GM21723 (cell line): ENCODE measurements around the gene ABI3BP.

Source experiments
- ATAC-seq: cut with Tn5 transposase; IDR thresholded peaks from one replicate; pipeline ENCODE4 v1.9.1; 2021; ENCODE audit warnings: mild to moderate bottlenecking, moderate library complexity; ENCODE audit not compliant: unreplicated experiment

ABI3BP gene

DNA sequence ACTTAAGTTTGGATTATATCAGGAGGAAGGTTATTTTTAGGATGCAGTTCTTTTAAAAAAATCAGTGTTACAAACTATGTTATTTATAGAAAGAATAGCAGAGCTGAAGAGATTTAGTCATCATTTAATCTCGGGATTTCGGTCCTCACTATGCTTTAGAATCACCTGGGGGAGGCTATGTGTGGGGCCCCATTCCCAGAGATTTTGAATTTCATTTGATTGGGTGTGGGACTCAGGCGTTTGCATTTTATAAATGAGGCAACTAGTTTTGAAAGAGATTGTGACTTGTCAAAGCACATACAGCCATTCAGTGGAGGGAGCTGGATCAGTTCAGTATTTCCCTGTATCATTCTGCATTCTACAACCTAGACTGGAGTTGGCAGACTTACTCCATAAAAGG is 247.1 kb downstream of the ABI3BP start:
- no peak for ATAC-seq

DNA sequence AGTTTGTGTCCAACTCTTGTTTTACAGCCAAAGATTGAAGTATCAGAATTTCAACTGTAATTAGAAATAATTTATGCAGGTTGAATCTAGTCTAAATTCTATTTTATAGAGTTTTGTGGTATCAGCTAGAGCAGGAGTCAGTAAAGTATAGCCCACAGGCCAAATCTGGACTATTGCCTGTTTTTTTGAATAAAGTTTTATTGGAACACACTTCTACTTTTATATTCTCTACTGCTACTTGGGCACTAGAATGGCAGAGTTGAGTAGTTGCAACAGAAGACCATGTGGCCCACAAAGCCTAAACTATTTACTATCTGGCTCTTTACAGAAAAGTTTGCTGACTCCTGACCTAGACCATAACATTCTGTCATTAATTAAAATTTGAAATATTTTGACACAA is 247.6 kb downstream of the ABI3BP start:
- no peak for ATAC-seq

DNA sequence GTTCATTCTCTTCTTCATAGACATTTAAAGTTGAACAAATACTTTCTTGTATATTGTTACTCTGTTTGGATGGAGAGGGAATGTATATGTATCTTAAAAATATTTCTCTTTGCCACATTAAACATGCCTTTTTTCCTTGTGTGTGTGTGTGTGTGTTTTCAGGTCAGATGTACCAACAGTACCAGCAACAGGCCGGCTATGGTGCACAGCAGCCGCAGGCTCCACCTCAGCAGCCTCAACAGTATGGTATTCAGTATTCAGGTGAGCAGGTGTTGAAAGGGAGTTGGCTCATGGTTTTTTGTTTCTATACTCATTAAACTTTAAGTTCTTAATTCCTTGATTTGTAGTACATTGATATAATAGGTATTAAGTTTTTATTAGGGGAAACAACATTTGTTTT is 248.6 kb downstream of the ABI3BP start:
- no peak for ATAC-seq

DNA sequence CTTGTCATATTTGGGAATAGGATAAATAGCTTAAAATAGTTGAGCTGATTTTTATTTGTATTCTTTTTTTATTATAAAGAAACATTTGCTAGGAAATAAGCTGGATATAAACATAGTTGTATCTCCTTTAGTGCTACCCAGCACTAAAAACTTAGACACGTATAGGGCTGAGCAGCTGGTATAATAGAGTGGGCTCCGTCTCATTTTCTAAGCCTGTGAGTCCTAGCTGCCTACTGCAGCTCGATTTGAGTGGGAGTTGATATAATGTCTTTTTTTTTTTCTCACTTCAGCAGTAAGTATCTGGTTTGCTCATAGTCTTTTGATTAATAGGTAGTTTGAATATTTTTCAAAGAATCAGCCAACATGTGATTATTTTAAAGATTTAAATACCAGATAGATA is 249.7 kb downstream of the ABI3BP start:
- no peak for ATAC-seq

DNA sequence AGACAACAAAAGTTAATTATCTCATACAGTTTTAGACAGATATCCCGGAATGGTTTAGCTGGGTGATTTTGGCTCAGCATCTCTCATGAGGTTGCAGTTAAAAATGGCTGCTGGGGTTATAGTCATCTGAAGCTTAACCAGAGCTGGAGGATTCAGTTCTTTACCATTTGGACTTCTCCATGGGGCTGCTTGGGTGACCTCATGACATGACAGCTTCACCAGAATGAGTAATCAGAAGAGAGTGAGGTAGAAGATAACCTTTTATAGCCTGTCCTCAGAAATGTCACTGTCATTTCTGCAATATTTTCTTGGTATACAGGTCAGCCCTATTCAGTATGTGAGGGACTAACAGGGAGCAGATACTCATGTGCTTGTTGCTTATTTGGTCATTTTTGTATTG is 253.0 kb downstream of the ABI3BP start:
- ATAC-seq: no peak

DNA sequence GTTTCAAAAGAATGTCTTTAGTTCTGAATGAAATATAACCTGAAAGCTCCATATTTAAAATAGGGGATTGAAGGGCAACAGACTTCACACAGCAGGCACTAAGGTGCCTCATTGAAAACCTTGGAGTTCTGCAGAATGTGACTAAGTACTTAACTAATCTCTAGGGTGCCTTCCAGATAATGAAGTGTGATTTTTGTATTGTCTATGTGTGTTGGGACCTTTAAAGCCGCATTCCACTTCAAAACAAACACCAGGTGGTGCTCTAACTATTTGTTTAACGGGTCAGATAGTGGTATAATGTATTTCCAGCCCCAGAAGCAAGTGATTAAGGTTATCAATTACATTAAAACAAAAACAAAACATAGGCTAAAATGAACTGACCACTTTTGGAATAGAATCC is 255.9 kb downstream of the ABI3BP start:
- ATAC-seq: no peak

DNA sequence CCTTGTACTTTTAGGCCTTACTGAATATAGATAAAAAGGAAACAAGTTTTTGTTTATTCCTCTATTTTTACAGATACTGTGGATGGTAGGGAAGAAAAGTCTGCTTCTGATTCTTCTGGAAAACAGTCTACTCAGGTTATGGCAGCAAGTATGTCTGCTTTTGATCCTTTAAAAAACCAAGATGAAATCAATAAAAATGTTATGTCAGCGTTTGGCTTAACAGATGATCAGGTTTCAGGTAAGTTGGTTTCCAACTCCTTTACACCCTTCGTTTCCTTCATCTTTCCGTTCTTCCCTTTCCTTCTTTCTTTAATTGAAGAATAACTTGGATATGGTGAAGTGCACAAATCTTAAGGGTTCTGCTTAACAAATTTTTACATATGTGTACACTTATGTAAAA is 260.8 kb downstream of the ABI3BP start:
- ATAC-seq: no peak

DNA sequence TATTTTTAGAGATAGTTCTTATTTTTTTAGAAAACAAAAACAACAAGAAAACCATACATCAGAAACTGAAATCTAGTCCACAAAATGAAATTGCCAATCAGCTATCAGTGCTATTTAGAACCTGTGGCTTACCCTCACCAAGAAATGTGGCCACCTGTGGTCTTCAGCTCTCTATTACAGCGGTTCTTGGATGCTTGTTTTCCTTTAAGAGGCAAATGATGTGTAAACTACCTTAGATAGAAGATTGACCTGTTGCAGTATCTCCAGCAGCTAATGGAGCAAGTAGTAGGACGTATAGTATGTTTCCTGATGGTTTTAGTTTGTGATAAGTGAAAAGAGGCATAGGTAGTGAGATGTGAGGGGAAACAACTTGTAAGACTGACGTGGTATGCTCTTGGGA is 262.7 kb downstream of the ABI3BP start:
- peak; percentile 57 for ATAC-seq

DNA sequence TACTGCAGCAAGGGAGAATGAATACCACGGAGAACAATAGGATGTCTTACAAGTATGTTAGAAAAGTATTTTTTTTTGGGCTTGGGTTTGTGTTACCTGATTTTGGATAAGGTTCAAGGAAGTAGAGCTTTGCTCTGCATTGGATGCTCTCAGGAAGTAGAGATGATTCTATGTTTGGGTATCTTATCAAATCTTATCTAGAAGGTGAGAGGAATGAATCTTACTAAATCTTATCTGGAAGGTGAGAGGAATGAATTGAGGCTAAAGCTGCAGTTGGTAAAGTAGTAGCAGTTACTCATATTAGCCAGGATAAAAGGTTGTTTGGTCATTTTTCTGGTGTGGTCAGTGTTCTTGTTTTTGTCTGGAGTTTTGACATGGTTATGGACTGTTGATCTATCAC is 266.5 kb downstream of the ABI3BP start:
- ATAC-seq: no peak

DNA sequence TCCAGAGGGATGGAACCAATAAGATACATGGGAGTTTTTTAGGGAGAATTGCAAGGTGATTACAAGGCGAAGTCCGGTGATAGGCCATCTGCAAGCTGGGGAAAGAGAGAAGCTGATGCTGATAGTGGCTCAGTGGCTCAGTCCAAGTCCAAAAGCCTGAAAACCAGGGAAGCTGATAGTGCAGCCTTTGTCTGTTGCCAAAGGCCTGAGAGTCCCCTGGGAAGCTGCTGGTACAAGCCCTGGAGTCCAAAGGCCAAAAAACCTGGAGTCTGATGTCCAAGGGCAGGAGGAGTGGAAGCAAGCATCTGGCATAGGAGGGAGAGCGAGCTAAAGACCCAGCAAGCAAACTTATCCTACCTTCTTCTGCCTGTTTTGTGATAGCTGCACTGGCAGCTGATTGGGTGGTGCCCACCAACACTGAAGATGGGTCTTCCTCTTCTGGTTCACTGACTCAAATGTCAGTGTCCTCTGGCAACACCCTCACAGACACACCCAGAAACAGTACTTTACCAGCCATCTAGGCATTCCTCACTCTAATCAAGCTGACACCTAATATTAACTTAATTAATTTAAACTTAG is 267.2 kb downstream of the ABI3BP start:
- ATAC-seq: no peak

DNA sequence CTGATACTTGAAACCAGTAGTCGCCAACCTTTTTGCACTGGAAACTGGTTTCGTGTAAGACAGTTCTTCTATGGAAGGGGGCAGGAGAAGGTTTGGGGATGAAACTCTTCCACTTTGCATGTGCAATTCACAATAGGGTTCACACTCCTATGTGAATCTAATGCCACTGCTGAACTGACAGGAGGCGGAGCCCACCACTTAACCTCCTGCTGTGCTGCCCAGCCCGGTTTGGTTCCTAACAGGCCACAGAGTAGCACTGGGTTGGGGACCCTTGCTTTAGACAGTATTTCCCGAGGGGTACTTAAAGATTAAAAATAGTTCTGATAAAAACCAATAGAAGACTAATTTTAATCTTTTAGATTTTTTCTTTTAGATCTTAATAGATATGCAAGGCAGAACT is 272.8 kb downstream of the ABI3BP start:
- no peak for ATAC-seq

DNA sequence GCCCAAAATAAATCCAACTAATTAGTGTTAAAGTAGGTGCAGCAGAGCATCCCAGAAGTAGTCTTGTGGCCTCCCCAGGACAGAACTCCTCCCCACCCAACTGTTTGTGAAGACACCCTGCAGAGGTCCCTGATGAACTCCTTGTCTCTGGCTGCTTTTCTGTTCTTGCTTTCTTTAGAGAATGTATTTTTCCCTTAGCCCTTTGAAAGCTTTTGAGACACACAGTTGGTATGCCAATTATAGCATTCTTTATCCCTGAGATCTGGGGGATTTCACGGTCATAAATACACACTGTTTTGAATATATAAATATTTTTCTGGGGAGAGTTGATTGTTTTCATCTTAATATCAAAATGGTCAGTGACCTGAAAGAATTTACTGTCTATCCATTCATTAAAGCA is 274.1 kb downstream of the ABI3BP start:
- ATAC-seq: no peak

DNA sequence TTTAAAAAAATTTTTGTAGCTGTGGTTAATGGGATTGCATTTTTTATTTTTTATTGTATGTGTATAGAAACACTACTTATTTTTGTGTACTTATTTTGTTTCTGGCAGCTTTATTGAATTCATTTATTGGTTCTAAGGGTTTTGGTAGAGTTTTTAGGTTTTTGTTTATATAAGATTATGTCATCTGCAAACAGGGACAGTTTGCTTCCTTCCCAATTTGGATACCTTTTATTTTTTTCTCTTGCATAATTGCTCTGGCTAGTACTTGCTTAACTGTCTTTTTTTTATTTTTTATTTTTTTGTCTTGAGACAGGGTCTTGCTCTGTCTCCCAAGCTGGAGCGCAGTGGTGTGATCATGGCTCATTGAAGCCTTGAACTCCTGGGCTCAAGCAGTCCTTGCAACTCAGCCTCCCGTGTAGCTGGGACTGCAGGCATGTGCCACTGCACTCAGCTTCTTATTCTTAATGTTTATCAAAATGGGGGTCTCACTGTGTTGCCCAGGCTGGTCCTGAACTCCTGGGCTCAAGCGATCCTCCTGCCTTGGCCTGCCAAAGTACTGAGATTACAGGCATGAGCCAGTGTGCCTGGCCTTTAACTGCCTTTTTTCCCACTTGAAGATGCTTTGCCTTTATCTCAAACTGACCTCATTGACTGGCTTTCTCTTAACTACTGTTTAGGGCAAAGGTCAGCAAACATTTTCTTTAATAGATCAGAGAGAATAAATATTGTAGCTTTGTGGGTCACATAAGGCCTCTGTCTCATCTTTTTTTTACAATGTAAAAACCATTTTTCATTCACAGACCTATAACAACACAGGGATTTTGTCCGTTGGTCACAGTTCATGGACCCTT is 275.4 kb downstream of the ABI3BP start:
- ATAC-seq: no peak

DNA sequence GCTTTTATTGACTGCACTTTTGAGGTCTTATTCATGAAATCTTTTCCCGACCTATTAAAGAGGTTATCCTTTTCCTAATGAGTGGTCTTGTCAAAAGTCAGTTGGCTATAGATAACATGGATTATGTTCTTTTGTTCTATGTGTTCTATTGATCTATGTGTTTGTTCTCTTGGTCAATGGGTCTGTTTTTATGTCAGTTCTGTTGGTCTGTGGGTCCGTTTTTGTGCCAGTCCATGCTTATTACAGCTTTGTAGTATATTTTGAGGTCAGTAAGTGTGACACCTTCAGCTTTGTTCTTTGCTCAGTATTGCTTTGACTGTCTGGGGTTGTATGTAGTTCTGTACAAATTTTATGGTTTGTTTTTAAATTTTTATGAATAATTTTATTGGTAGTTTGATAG is 276.2 kb downstream of the ABI3BP start:
- no peak for ATAC-seq

DNA sequence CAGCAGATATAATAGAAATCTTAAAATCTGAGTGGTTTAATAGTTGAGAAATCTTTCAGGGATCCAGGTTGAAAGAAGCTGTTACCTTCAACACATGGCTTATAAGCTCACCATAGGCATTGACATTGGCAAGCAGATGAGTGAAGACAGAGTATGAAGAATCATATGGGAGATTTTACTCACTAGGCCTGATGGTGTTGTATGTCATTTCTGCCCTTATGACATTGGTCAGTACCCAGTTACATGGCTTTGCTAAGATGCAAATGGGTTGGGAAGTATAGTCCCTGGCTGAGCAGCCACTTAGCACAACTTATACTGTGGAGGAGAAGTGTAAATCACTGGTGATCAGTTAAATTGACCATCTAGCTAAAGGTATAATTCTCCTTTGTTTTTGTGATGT is 278.0 kb downstream of the ABI3BP start:
- no peak for ATAC-seq

DNA sequence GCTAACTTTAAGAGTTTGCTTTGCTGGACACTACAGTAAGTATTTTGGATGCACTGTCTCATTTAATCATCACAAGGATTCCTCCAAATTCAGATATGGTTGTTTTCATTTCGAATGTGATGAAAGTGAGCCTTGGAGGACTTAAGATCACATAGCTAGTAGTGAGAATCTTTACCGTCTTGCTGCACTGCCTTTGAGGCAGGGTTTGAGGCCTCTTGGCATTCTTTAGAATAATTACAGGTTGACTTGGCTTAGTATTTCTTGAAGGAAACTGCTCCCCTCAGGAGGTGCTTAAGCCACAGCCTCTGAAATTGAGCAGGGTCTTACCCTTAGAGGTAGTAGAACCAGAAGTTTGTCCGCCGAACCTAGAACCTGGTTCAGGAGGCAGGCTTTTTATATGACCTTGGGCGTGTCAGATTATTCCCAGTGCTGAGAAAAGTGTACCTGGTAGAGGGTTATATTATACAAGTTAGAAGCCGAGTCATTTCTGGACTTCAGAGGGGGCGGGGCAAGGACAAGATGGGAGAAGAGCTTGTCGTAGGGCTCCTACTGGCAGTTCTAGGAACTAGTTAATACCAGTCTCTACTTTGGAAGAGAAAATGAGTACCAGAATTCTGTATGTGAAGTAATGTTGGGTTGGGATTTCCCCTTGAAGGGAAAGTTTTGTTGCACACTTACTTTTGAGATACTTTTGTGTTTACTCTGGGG is 282.8 kb downstream of the ABI3BP start:
- ATAC-seq: peak; percentile 48

DNA sequence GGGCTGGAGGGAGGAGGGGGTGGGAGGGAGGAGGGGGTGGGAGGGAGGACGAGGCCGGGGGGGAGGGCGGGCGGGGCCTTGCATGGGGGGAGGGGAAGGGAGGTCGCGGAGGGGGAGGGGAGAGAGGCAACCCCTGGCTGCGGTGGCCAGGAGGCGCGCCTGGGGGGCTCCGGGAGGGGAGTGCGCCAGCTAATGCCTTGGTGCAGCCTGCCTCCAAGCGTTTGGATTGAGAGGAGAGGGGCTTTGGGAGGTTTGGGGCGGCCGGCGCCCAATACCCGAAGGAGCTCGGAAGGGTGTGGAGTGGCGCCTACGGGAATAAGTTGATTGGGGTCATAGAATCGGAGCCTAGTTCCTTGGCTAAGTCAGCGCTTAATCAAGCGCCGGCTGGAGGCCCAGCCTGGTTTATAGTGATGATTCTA is 283.4 kb downstream of the ABI3BP start:
- ATAC-seq: peak; percentile 1

DNA sequence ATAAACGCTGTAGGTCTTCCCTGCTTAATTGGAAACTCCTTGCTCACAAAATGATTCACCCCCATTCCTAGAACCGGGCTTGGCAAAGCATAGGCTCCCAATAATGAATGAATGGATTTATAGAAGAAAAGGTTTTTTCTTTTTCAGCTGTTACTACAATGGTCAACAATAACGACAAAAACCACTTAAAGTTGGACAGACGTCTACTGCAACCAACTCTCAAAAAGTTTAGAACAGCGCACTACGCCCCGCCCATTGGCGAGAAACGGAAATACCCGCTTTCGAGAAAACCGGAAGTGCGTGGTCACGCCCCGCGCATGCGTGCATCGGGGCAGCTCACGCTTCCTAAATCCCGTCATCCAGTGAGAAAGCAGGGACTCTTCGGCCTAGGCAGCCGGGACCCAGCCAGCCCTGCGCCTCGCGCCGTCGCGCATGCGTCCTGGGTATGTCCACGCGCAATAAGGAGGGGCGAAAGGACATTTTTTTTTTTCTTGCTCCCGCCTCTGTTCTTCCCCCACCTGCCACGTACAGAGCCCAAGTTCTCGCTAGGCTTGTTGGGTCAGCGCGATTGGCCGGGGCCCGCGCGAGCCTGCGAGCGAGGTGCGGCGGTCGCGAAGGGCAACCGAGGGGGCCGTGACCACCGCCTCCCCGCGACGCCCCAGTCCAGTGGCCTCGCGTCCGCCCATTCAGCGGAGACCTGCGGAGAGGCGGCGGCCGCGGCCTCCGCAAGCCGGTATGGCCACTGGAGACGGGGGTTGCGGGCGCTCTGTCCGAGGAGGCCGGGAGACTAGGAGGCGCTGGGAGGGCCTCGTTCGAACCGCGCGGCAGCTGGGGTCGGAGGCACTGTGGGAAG is 284.0 kb downstream of the ABI3BP start, which contains the start of gene TFG:
Gene TFG, plus strand, starts transcription at position 506 of the 853 bp plus-strand sequence. CDS start 4,192 bp downstream, outside the sequence.
- peak; percentile 95 for ATAC-seq

DNA sequence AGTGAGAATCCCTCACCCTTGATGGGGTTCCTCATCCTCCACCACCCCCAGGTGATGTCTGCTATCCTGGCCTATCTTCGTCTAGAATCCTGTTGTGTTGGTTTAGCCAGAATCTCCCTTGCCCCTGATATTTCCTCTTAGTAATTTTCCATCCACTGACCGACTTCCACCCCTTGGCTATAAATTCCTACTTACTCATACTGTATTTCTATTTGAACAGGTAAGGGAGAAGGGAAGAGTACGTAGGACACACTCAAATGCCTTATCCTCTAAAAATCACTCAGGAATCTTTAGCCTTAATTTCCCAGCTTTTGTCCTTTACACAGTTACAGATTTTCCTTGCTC is 284.6 kb downstream of the ABI3BP start:
- ATAC-seq: no peak

DNA sequence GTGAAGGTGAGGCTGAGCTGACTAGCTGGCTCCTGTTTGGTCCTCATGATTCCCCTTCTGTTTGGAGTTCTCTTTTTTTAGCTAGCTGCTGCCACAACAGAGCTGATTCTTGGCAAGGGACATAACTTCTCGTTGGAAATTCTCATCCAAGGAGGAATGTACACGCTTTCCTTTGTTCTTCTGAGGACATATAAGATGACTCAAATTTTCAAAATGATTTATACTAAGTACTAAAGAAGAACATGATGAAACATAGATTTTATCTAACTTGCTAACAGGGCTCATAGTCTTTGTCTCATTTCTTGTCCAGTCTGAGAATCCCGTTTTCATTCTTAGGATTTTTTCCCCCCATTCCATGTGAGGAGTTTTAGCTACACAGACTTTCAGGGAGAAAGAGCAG is 286.9 kb downstream of the ABI3BP start:
- no peak for ATAC-seq

DNA sequence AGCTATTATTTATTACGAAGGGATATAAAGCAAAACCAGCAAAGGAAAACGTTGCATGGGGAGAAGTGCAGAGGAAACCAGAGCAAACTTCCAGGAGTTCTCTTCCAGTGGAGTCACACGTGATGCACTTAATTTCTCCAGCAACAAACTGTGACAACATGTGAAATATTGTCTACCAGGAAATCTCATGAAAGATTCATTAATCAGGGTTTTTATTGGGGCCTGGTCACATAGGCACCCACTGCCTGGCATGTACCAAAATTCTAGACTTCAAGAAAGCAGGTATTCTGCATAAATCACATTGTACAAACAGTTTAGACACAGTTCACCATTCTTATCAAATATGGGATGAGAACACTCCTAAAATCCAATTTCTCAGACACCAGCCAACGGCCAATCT is 289.4 kb downstream of the ABI3BP start:
- no peak for ATAC-seq
